Naive B cell (primary cell): ENCODE results near the gene ILRUN. TPM values are rescaled to one million over a fixed set of nuclear protein-coding genes. Genes with fewer than 3 reads are reported as not detected.
A peak's percentile ranks its signal among the peaks of the same experiment; 100 is the strongest.
"Not testable (repeated sequence)": the region's sequence is repeated elsewhere in the genome, so short reads cannot be mapped to it uniquely, and the experiment has no call there.

Experiments
- ATAC-seq, 2 donors: fragments of 150-1000 bp; cut with Tn5 transposase; 2 replicates each; pipeline ENCODE4 v1.10.0; 2021; ENCODE audit warnings: low read depth in 2 of 2, mild to moderate bottlenecking in 2 of 2, moderate library complexity in 2 of 2
- DNase-seq: peaks from one replicate; pipeline ENCODE4 v3.0.0; 2022
- H3K27ac Mint-ChIP-seq, 6 donors: one replicate each; pipeline ENCODE4 v1.8.0; 2020 to 2022; ENCODE audit warnings: mild to moderate bottlenecking in 6 of 6, mixed read lengths in 6 of 6, moderate library complexity in 5 of 6, inconsistent platforms in 2 of 6
- H3K27me3 Mint-ChIP-seq, 3 donors: one replicate each; pipeline ENCODE4 v1.8.0; 2021 to 2022; ENCODE audit warnings: mixed read lengths in 3 of 3, mild to moderate bottlenecking in 1 of 3
- H3K36me3 Mint-ChIP-seq, 2 donors: one replicate each; pipeline ENCODE4 v1.8.0; 2020 to 2022; ENCODE audit warnings: mixed read lengths in 2 of 2, inconsistent platforms in 1 of 2, mild to moderate bottlenecking in 1 of 2
- H3K4me1 Mint-ChIP-seq, 3 donors: one replicate each; pipeline ENCODE4 v1.8.0; 2020 to 2022; ENCODE audit warnings: mixed read lengths in 3 of 3, inconsistent platforms in 1 of 3, mild to moderate bottlenecking in 1 of 3, moderate library complexity in 1 of 3
- H3K4me3 Mint-ChIP-seq, 8 donors: one replicate each; pipeline ENCODE4 v1.8.0; 2020 to 2022; ENCODE audit warnings: mild to moderate bottlenecking in 8 of 8, mixed read lengths in 8 of 8, moderate library complexity in 8 of 8, inconsistent platforms in 2 of 8
- H3K9me3 Mint-ChIP-seq, 7 donors: one replicate each; pipeline ENCODE4 v1.8.0; 2020 to 2022; ENCODE audit warnings: mixed read lengths in 7 of 7, mild to moderate bottlenecking in 5 of 7, inconsistent platforms in 2 of 7, moderate library complexity in 1 of 7
- polyA plus RNA-seq, 6 donors: library from polyadenylated mRNA; unstranded; fragments of 300-500 nt; fragmentation: Illumina TruSeq; gene quantifications; one replicate each; pipeline ENCODE4 v1.2.3, GENCODE V29; 2021; ENCODE audit warnings: low read depth in 6 of 6

Gene ILRUN
- polyA plus RNA-seq, 6 donors from 2014 or later, result 23.8 to 33.2 (median 27.3) TPM

DNA sequence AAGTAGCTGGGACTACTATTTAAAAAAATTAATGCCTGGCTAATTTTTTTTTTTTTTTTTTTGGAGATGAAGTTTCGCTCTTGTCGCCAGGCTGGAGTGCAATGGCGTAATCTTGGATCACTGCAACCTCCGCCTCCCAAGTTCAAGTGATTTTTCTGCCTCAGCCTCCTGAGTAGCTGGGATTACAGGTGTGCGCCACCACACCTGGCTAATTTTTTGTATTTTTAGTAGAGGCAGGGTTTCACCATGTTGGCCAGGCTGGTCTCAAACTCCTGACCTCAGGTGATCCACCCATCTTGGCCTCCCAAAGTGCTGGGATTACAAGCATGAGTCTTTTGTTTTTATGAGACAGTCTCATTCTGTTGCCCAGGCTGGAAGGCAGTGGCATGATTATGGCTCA lies 27.8 kb downstream of the ILRUN start:
- not testable (repeated sequence) for H3K4me3 Mint-ChIP-seq, H3K36me3 Mint-ChIP-seq, H3K9me3 Mint-ChIP-seq, H3K27me3 Mint-ChIP-seq, DNase-seq, ATAC-seq
- H3K4me1 Mint-ChIP-seq, result peaks cover 39 to 84% (median 66%) of the 10 kb centered on the region in 3 donors
- peak overlapping the region in 5 of 6 donors; percentile 32 to 77 (median 53) for H3K27ac Mint-ChIP-seq

- Mint-ChIP-seq H3K27ac (peak overlapping the region in 4 of 6 donors; percentile 3 to 60 (median 44)), H3K4me1 (peaks cover 36 to 84% (median 59%) of the 10 kb centered on the region in 3 donors), H3K9me3 (no peaks in the 10 kb centered on the region), H3K36me3 (no peaks in the 10 kb centered on the region), H3K4me3 (no peak overlapping the region), H3K27me3 (no peaks in the 10 kb centered on the region)
- ATAC-seq, result no peak
- no peak for DNase-seq
These were observed 28.9 kb downstream of the ILRUN start for GRCh38 chr6:34667481-34668238.

DNA sequence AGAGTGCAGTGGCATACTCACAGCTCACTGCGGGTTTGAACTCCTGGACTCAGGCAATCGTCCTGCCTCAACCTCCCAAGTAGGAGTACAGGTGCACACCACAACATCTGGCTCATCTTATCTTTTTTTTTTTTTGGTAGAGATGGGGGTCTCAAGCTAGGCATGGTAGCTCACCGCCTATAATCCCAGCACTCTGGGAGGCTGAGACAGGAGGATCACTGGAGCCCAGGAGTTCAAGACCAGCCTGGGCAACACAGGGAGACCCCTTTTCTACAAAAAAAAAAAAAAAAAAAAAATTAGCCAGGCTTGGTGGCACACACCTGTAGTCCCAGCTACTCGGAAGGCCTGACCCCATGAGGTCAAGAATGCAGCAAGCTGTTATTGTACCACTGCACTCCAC lies 31.5 kb downstream of the ILRUN start:
- peaks cover 27 to 71% (median 41%) of the 10 kb centered on the region in 3 donors for H3K4me1 Mint-ChIP-seq
- H3K27ac Mint-ChIP-seq, result peak overlapping the region in 1 of 6 donors; percentile 65
- H3K4me3 Mint-ChIP-seq, result no peak overlapping the region
- H3K9me3 Mint-ChIP-seq, result no peaks in the 10 kb centered on the region
- H3K36me3 Mint-ChIP-seq, result no peaks in the 10 kb centered on the region
- H3K27me3 Mint-ChIP-seq, result no peaks in the 10 kb centered on the region
- DNase-seq (no peak), ATAC-seq (no peak)

- H3K36me3 Mint-ChIP-seq, result no peaks in the 10 kb centered on the region
- no peaks in the 10 kb centered on the region for H3K9me3 Mint-ChIP-seq
- peaks cover 27 to 69% (median 41%) of the 10 kb centered on the region in 3 donors for H3K4me1 Mint-ChIP-seq
- peak overlapping the region in 4 of 6 donors; percentile 18 to 93 (median 36) for H3K27ac Mint-ChIP-seq
- DNase-seq (no peak), ATAC-seq (no peak)
- H3K27me3 Mint-ChIP-seq, result no peaks in the 10 kb centered on the region
- peak overlapping the region in 2 of 8 donors; percentile 5 to 48 for H3K4me3 Mint-ChIP-seq
These were observed 32.2 kb downstream of the ILRUN start for GRCh38 chr6:34664256-34664971.

- Mint-ChIP-seq H3K27me3 (no peaks in the 10 kb centered on the region), H3K27ac (peak overlapping the region in 4 of 6 donors; percentile 18 to 93 (median 60)), H3K9me3 (no peaks in the 10 kb centered on the region), H3K4me1 (peaks cover 32 to 72% (median 41%) of the 10 kb centered on the region in 3 donors), H3K36me3 (no peaks in the 10 kb centered on the region), H3K4me3 (peak overlapping the region in 4 of 8 donors; percentile 1 to 66 (median 4))
- ATAC-seq (peak in 1 of 2 donors; percentile 27), DNase-seq (no peak)
These were observed 32.7 kb downstream of the ILRUN start for GRCh38 chr6:34663831-34664255.

DNA sequence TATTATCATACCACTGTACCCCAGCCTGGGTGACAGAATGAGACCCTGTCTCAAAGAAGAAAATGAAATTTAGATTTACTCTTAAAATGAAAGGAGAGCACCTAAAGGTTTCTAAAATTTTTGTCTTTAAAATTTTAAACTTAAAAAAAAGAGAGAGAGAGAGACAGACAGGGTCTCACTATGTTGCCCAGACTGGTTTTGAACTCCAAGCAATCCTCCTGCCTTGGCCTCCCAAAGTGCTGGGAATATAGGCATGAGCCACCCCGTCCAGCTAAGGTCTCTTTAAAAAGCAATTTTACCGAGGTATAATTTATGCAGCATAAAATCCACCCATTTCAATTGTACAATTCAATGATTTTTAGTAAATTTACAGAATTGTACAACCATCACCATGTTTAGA lies 33.2 kb downstream of the ILRUN start:
- Mint-ChIP-seq H3K9me3 (no peaks in the 10 kb centered on the region), H3K27ac (peak overlapping the region in 3 of 6 donors; percentile 34 to 93 (median 38)), H3K27me3 (no peaks in the 10 kb centered on the region), H3K36me3 (no peaks in the 10 kb centered on the region), H3K4me1 (peaks cover 33 to 74% (median 39%) of the 10 kb centered on the region in 3 donors), H3K4me3 (peak overlapping the region in 3 of 8 donors; percentile 5 to 34 (median 20))
- DNase-seq (no peak), ATAC-seq (no peak)

- DNase-seq, result no peak
- peak overlapping the region in 4 of 6 donors; percentile 50 to 88 (median 66) for H3K27ac Mint-ChIP-seq
- no peaks in the 10 kb centered on the region for H3K36me3 Mint-ChIP-seq
- no peaks in the 10 kb centered on the region for H3K27me3 Mint-ChIP-seq
- H3K9me3 Mint-ChIP-seq, result no peaks in the 10 kb centered on the region
- ATAC-seq, result no peak
- H3K4me1 Mint-ChIP-seq, result peaks cover 30 to 75% (median 43%) of the 10 kb centered on the region in 3 donors
- H3K4me3 Mint-ChIP-seq, result no peak overlapping the region
These were observed 35.2 kb downstream of the ILRUN start for GRCh38 chr6:34661357-34661756.

DNA sequence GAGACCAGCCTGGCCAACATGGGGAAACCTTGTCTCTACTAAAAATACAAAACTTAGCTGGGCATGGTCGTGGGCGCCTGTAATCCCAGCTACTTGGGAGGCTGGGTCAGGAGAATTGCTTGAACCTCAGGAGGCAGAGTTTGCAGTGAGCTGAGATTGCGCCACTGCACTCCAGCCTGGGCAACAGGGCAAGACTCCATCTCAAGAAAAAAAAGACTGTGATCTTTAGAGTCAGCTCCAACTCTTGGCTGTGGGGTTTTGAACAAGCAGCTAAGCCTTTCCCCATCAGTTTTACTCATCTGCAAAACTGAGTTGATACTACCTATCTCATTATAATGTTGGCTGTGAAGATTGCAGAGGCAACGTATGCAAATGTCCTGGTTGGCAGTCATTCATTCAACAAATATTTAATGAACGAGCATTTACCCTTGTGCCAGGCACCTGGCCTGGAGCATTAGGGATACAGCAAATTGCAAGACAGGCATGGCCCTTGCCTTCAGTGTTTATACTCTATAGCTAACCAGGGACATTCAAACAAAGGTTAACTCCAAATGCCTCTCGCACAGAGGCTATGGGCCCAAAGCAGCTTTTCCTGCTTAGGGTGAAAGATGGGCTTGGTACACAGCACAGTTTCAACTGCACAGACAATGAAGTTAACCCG lies 37.8 kb downstream of the ILRUN start:
- ATAC-seq, result no peak
- no peak for DNase-seq
- Mint-ChIP-seq H3K4me3 (peak overlapping the region in 2 of 8 donors; percentile 22 to 47), H3K9me3 (no peaks in the 10 kb centered on the region), H3K27me3 (no peaks in the 10 kb centered on the region), H3K36me3 (peaks cover 0 to 5% of the 10 kb centered on the region in 2 donors), H3K4me1 (peaks cover 29 to 65% (median 40%) of the 10 kb centered on the region in 3 donors), H3K27ac (peak overlapping the region in 4 of 6 donors; percentile 36 to 76 (median 48))

DNA sequence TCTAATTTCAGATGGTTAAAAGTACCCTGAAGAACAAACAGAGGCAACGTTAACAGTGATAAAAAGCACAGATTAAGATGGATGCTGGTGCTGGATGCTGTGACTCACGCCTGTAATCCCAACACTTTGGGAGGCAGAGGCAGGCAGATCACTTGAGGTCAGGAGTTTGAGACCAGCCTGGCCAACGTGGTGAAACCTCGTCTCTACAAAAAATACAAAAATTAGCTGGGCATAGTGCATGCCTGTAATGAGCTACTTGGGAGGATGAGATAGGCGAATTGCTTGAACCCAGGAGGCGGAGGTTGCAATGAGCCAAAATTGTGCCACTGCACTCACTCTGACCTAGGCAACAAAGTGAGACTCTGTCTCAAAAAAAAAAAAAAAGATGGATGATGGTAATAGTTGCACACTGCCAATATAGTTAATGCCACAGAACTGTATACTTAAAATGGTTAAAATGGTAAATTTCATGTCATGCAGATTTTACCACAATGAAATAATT lies 38.5 kb downstream of the ILRUN start:
- not testable (repeated sequence) for H3K27me3 Mint-ChIP-seq, H3K9me3 Mint-ChIP-seq, DNase-seq, H3K36me3 Mint-ChIP-seq, ATAC-seq
- Mint-ChIP-seq H3K27ac (peak overlapping the region; percentile 71 to 86 (median 83)), H3K4me1 (peaks cover 24 to 58% (median 36%) of the 10 kb centered on the region in 3 donors), H3K4me3 (peak overlapping the region in 1 of 8 donors; percentile 65)

DNA sequence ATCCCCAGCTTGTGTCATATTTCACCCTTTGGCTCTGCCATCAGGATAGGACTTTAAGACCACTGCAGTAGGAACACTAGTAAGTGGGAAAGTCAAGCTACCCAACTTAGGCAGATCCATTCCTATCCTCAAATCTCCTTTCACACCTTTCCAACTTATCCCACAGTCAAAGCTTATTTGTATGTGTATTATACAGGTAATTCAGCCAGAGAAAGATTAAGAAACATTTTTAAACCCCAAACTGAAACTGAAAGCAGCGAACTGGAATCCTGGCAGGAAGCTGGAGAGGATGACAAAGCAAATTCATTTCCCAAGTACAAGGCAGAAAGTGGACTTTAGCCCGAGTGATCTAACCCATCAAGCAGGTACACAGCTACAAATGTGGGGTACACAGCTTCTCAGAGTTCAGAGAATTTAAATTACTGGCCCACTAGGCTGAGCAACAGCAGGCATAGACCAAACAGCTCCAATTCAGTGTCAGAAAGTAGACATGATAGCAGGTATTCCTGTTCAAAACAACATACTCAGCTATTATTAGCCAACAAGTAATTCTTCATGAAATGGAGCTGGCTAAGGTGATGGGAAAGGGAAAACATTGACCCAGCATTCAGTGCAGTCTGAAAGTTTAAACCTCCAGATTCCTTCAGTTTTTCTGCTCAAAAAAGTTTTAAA lies 39.1 kb downstream of the ILRUN start:
- Mint-ChIP-seq H3K4me1 (peaks cover 24 to 55% (median 36%) of the 10 kb centered on the region in 3 donors), H3K27me3 (no peaks in the 10 kb centered on the region), H3K36me3 (peaks cover 0 to 5% of the 10 kb centered on the region in 2 donors), H3K9me3 (no peaks in the 10 kb centered on the region), H3K27ac (peak overlapping the region; percentile 71 to 93 (median 87)), H3K4me3 (peak overlapping the region; percentile 25 to 86 (median 66))
- DNase-seq, result no peak
- ATAC-seq, result no peak

GRCh38 chr6:34657037-34657306 lies 39.6 kb downstream of the ILRUN start:
- Mint-ChIP-seq H3K4me1 (peaks cover 24 to 55% (median 36%) of the 10 kb centered on the region in 3 donors), H3K27me3 (no peaks in the 10 kb centered on the region), H3K36me3 (peaks cover 0 to 5% of the 10 kb centered on the region in 2 donors), H3K4me3 (peak overlapping the region; percentile 25 to 86 (median 66)), H3K9me3 (no peaks in the 10 kb centered on the region), H3K27ac (peak overlapping the region; percentile 71 to 93 (median 87))
- ATAC-seq (no peak), DNase-seq (no peak)

- Mint-ChIP-seq H3K36me3 (peaks cover 0 to 5% of the 10 kb centered on the region in 2 donors), H3K4me1 (peaks cover 24 to 53% (median 36%) of the 10 kb centered on the region in 3 donors), H3K9me3 (no peaks in the 10 kb centered on the region), H3K27me3 (no peaks in the 10 kb centered on the region), H3K4me3 (peak overlapping the region; percentile 25 to 86 (median 66)), H3K27ac (peak overlapping the region; percentile 81 to 93 (median 87))
- DNase-seq (no peak), ATAC-seq (peak; percentile 78 to 85)
These were observed 40.1 kb downstream of the ILRUN start for GRCh38 chr6:34656378-34657036.
